Activated CD4-positive, alpha-beta T cell treated with anti-CD3 and anti-CD28 coated beads, Interleukin-2, amount 10 ng/mL, durations not matched to agents 7 days and 5 days (primary cell): ENCODE results near the gene SKAP1. TPM values are rescaled to one million over a fixed set of nuclear protein-coding genes. Genes with fewer than 3 reads are reported as not detected.
A peak's percentile ranks its signal among the peaks of the same experiment; 100 is the strongest.

Source experiments
- CTCF ChIA-PET: fragments of 350-600 bp; sonication (Branson Sonifier 250); formaldehyde crosslinking; loops from one replicate; lab custom pipeline; 2021; ENCODE audit warnings: antibody characterized with exemption; lab: Charles Lee
- POLR2A ChIA-PET: fragments of 350-600 bp; sonication (Branson Sonifier 250); formaldehyde crosslinking; loops from one replicate; lab custom pipeline; 2021; ENCODE audit warnings: antibody characterized with exemption; lab: Charles Lee
- DNase-seq: peaks from one replicate; pipeline ENCODE4 v3.0.0-alpha.2; 2020
- H3K27ac Mint-ChIP-seq: one replicate; pipeline ENCODE4 v1.8.0; 2021; ENCODE audit warnings: mild to moderate bottlenecking, moderate library complexity, mixed read lengths
- H3K27me3 Mint-ChIP-seq: one replicate; pipeline ENCODE4 v1.8.0; 2021; ENCODE audit warnings: mixed read lengths
- H3K36me3 Mint-ChIP-seq: one replicate; pipeline ENCODE4 v1.8.0; 2021; ENCODE audit warnings: low read depth, mixed read lengths
- H3K4me1 Mint-ChIP-seq: one replicate; pipeline ENCODE4 v1.8.0; 2021; ENCODE audit warnings: mixed read lengths
- H3K4me3 Mint-ChIP-seq: one replicate; pipeline ENCODE4 v1.8.0; 2021; ENCODE audit warnings: mild to moderate bottlenecking, moderate library complexity, mixed read lengths
- H3K9me3 Mint-ChIP-seq: one replicate; pipeline ENCODE4 v1.8.0; 2021; ENCODE audit warnings: mixed read lengths
- total RNA-seq, 2 experiments: library from RNA; stranded (reverse); gene quantifications; one replicate each; pipeline ENCODE4 v1.2.3, GENCODE V29; 2021

Gene SKAP1
- total RNA-seq: 100 to 1,000 TPM; 123 to 144 TPM

- Mint-ChIP-seq H3K36me3 (peaks cover 44% of the 10 kb centered on the region), H3K27ac (peak within 1 kb of the TSS; percentile 98), H3K9me3 (no peaks in the 10 kb centered on the region), H3K27me3 (no peaks in the 10 kb centered on the region), H3K4me3 (peak within 1 kb of the TSS; percentile 88), H3K4me1 (peaks cover 68% of the 10 kb centered on the region)
- ChIA-PET POLR2A (no interaction called here), CTCF (interaction anchor here (0.9 kb wide), 1 partner anchor 20 kb away, joined by 3 read pairs; no protein-coding TSS in a partner anchor)
- DNase-seq: peak; percentile 65
Measured at GRCh38 chr17:48429638-48430586, at the start of gene SKAP1. Gene SKAP1, minus strand, starts transcription at chr17:48430214.

- H3K36me3 Mint-ChIP-seq: no peaks in the 10 kb centered on the region
- peaks cover 32% of the 10 kb centered on the region for H3K4me1 Mint-ChIP-seq
- no peaks in the 10 kb centered on the region for H3K9me3 Mint-ChIP-seq
- no peak for DNase-seq
- peaks cover 3% of the 10 kb centered on the region for H3K27me3 Mint-ChIP-seq
- ChIA-PET POLR2A (no interaction called here), CTCF (interaction anchor here (2.1 kb wide), 1 partner anchor 10 kb away, joined by 5 read pairs; no protein-coding TSS in a partner anchor)
- no peak overlapping the region for H3K27ac Mint-ChIP-seq
- no peak overlapping the region for H3K4me3 Mint-ChIP-seq
Measured at GRCh38 chr17:48479014-48479402, 49.0 kb upstream of the SKAP1 start.

GRCh38 chr17:48478224-48479013, 48.4 kb upstream of the SKAP1 start:
- Mint-ChIP-seq H3K27ac (peak overlapping the region; percentile 37), H3K4me1 (peaks cover 26% of the 10 kb centered on the region), H3K4me3 (no peak overlapping the region), H3K36me3 (no peaks in the 10 kb centered on the region), H3K27me3 (peaks cover 3% of the 10 kb centered on the region), H3K9me3 (no peaks in the 10 kb centered on the region)
- ChIA-PET POLR2A (no interaction called here), CTCF (interaction anchor here (0.7 to 2.1 kb wide), 4 partner anchors 9 to 54 kb away, joined by 3 to 7 read pairs (median 5); no protein-coding TSS in a partner anchor)
- DNase-seq: peak; percentile 44

GRCh38 chr17:48477221-48477620, 47.2 kb upstream of the SKAP1 start:
- POLR2A ChIA-PET: no interaction called here
- Mint-ChIP-seq H3K4me1 (peaks cover 18% of the 10 kb centered on the region), H3K36me3 (no peaks in the 10 kb centered on the region), H3K27me3 (peaks cover 4% of the 10 kb centered on the region), H3K9me3 (no peaks in the 10 kb centered on the region), H3K4me3 (no peak overlapping the region), H3K27ac (peak overlapping the region; percentile 57)
- DNase-seq: no peak
- CTCF ChIA-PET: interaction anchor here (0.6 to 2.1 kb wide), 8 partner anchors 8 to 1185 kb away, joined by 3 to 7 read pairs (median 4); no protein-coding TSS in a partner anchor

DNA sequence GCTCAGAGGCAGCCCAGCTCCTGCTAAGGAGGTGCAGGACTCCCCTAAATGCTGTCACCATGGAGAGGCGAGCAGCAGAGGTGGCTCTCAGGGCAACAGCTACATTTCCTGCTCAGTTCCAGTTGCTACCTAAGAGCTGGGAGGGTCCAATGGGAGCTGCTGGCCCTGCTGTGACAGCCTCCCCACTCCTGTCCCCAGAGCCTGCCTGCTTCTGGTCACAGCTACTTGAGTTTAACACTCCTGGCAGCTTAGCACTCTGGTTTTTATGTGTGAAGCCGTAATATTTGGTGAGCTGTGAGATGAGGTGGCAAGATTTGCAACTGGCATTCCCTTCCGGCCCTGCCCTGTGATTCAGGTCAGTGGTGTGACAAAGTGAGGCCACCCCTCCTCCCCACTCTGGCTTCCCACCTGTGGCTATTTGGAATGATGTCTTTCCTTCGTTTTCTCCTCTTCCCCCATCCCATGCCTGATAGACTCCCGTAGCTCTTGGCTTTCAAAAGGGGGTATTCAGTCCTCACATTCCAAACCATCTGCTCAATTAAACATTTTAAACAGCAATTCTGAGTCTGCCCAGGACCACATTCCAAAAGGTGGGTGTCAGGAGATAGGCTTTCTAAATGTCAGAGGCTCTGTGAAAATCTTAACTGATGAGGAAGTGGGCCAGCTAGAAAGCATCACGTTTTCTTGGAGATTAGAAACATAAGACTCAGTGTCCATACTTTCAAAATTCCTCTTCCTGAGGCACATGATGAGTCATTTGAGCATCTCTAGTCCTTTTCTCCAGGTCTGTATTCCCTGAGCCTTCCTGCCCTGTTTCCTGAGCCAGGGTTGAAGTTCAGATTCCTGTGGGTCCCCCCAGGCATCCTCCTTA, 42.6 kb upstream of the SKAP1 start:
- ChIA-PET CTCF (interaction anchor here (0.5 to 1.6 kb wide), 5 partner anchors 9 to 360 kb away, joined by 3 to 5 read pairs (median 4); no protein-coding TSS in a partner anchor), POLR2A (no interaction called here)
- no peaks in the 10 kb centered on the region for H3K36me3 Mint-ChIP-seq
- peaks cover 5% of the 10 kb centered on the region for H3K4me1 Mint-ChIP-seq
- H3K4me3 Mint-ChIP-seq: no peak overlapping the region
- DNase-seq: no peak
- H3K9me3 Mint-ChIP-seq: no peaks in the 10 kb centered on the region
- peaks cover 21% of the 10 kb centered on the region for H3K27me3 Mint-ChIP-seq
- H3K27ac Mint-ChIP-seq: no peak overlapping the region

- Mint-ChIP-seq H3K36me3 (no peaks in the 10 kb centered on the region), H3K4me1 (peaks cover 4% of the 10 kb centered on the region), H3K4me3 (no peak overlapping the region), H3K27ac (no peak overlapping the region), H3K9me3 (no peaks in the 10 kb centered on the region), H3K27me3 (peaks cover 22% of the 10 kb centered on the region)
- ChIA-PET CTCF (interaction anchor here (0.7 to 1.6 kb wide), 3 partner anchors 10 to 97 kb away, joined by 3 to 4 read pairs (median 4); no protein-coding TSS in a partner anchor), POLR2A (no interaction called here)
- no peak for DNase-seq
Measured at GRCh38 chr17:48471817-48472410, 41.9 kb upstream of the SKAP1 start.

GRCh38 chr17:48470388-48471034, 40.5 kb upstream of the SKAP1 start:
- Mint-ChIP-seq H3K36me3 (no peaks in the 10 kb centered on the region), H3K9me3 (no peaks in the 10 kb centered on the region), H3K4me1 (peaks cover 4% of the 10 kb centered on the region), H3K4me3 (no peak overlapping the region), H3K27me3 (peaks cover 24% of the 10 kb centered on the region), H3K27ac (no peak overlapping the region)
- CTCF ChIA-PET: interaction anchor here (1.0 to 2.3 kb wide), 3 partner anchors 8 to 36 kb away, joined by 3 to 5 read pairs (median 5); no protein-coding TSS in a partner anchor
- POLR2A ChIA-PET: no interaction called here
- no peak for DNase-seq

- POLR2A ChIA-PET: no interaction called here
- H3K4me3 Mint-ChIP-seq: no peak overlapping the region
- no peaks in the 10 kb centered on the region for H3K36me3 Mint-ChIP-seq
- no peak for DNase-seq
- H3K4me1 Mint-ChIP-seq: peaks cover 4% of the 10 kb centered on the region
- H3K9me3 Mint-ChIP-seq: no peaks in the 10 kb centered on the region
- peaks cover 30% of the 10 kb centered on the region for H3K27me3 Mint-ChIP-seq
- CTCF ChIA-PET: interaction anchor here (2.2 to 2.3 kb wide), 2 partner anchors 9 to 35 kb away, joined by 5 read pairs; no protein-coding TSS in a partner anchor
- no peak overlapping the region for H3K27ac Mint-ChIP-seq
Measured at GRCh38 chr17:48469227-48469626, 39.2 kb upstream of the SKAP1 start.

- CTCF ChIA-PET: interaction anchor here (2.2 to 2.3 kb wide), 2 partner anchors 10 to 34 kb away, joined by 5 read pairs; no protein-coding TSS in a partner anchor
- Mint-ChIP-seq H3K4me1 (peaks cover 4% of the 10 kb centered on the region), H3K36me3 (no peaks in the 10 kb centered on the region), H3K27me3 (peaks cover 30% of the 10 kb centered on the region), H3K9me3 (no peaks in the 10 kb centered on the region), H3K27ac (no peak overlapping the region), H3K4me3 (no peak overlapping the region)
- POLR2A ChIA-PET: no interaction called here
- DNase-seq: no peak
Measured at GRCh38 chr17:48468299-48468698, 38.3 kb upstream of the SKAP1 start.

DNA sequence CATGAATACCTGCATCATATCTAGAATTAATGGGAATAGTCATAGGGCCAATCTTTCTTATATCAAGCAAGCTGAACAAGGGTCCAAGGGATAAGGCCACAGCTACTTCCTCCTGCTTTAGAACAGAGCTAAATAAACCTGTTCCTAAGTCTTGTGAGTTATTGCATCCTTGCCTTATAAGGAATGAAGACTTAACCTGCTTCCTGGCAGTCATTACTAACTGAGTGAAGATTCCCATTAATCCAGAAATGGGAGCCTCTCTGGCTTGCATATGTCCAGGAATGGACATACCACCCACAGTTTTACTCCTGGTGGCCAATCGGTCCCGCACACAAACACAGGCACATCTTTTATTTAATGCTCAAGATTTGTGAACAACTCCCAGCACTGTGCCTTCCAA, 35.9 kb upstream of the SKAP1 start:
- CTCF ChIA-PET: interaction anchor here (0.6 to 1.6 kb wide), 3 partner anchors 9 to 1197 kb away, joined by 3 read pairs; no protein-coding TSS in a partner anchor
- H3K9me3 Mint-ChIP-seq: no peaks in the 10 kb centered on the region
- H3K27me3 Mint-ChIP-seq: peaks cover 24% of the 10 kb centered on the region
- H3K4me3 Mint-ChIP-seq: no peak overlapping the region
- H3K4me1 Mint-ChIP-seq: no peaks in the 10 kb centered on the region
- H3K27ac Mint-ChIP-seq: no peak overlapping the region
- DNase-seq: no peak
- POLR2A ChIA-PET: no interaction called here
- H3K36me3 Mint-ChIP-seq: no peaks in the 10 kb centered on the region

DNA sequence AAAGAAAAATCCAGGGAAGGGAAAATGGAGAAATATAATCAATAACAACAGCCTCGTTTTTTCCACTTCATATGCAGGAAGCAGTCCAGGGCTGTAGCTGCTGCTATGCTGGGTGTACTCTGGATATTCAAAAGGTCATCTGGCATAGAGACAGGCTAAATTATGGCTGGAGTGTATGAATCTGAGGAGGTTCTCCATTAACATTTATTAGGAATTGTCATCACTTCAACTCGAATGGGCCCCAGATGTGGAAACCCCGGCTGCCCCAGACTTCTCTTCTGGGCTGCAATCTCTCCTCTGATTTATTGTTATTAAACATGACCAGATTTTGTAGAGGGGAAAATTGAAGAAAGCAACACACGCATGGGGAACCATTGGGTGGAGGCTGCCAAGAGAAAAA, 33.5 kb upstream of the SKAP1 start:
- H3K27me3 Mint-ChIP-seq: peaks cover 12% of the 10 kb centered on the region
- no peak overlapping the region for H3K27ac Mint-ChIP-seq
- no peak for DNase-seq
- H3K4me1 Mint-ChIP-seq: peaks cover 15% of the 10 kb centered on the region
- H3K9me3 Mint-ChIP-seq: no peaks in the 10 kb centered on the region
- H3K4me3 Mint-ChIP-seq: no peak overlapping the region
- H3K36me3 Mint-ChIP-seq: no peaks in the 10 kb centered on the region
- ChIA-PET CTCF (interaction anchor here (0.8 to 1.5 kb wide), 4 partner anchors 11 to 124 kb away, joined by 3 to 5 read pairs (median 3); no protein-coding TSS in a partner anchor), POLR2A (no interaction called here)
